NCI-H345 treated with DMSO at 0.1 percent for 48 hours (cell line): ENCODE data around the gene CNOT3.
"Not testable (repeated sequence)": the region's sequence is repeated elsewhere in the genome, so short reads cannot be mapped to it uniquely, and the experiment has no call there.

Source experiments
- DNase-seq: peaks from one replicate; lab custom pipeline; 2025; ENCODE audit not compliant: unreplicated experiment; lab: John Stamatoyannopoulos, UW

The CNOT3 gene

DNA sequence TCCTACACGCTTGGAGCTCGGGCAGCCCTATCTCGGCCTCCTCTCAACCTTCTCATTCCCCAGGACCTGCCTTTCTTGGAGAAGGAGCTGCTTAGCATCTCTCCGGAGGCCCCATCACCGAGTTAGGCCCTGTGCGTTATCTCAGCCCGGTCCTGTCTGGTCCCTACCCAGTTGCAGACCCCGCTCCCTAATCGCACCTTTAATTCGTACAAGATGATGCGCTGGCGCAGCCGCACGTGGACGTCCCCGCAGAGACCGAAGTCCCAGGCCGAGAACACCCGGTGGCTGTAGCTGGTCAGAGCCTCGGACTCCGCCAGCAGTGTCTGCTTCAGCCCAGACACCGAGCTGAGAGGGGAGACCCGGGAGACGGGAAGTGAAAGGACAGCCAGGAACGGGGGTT, 27.7 kb downstream of the CNOT3 start:
- DNase-seq, result no peak

DNA sequence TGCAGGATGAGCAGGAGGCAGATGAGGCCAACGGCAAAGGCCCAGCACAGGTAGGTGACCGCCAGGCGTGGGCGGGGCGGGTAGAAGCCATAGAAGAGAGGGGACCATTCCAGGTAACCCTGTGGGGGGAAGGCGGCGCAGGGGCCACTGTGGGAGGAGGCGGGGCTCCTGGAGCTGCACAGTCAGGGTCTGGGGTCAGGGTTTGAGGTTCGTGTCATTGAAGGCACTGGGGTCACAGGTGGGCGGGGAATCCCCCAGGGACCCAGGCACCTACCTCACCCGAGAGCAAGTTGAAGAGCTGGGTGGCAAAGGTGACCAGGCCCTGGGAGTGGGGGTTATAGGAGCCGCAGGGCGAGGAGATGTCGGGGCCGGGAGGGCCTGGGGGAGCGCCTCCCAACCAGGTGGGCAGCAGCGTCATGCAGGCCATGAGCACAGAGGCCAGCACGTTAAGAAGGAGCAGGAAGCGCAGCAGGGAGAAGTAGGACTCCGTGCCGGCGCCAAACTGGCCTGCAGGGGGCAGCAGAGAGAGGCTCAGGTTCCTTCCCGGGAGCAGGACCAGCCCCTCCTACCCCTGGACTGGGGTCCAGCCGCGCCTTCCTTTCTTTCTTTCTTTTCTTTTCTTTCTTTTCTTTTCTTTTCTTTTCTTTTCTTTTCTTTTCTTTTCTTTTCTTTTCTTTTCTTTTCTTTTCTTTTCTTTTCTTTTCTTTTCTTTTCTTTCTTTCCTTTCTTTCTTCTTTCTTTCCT, 30.8 kb downstream of the CNOT3 start:
- DNase-seq, result peak; percentile 10

- no peak for DNase-seq
These were observed 31.7 kb downstream of the CNOT3 start for GRCh38 chr19:54169149-54169740.

DNA sequence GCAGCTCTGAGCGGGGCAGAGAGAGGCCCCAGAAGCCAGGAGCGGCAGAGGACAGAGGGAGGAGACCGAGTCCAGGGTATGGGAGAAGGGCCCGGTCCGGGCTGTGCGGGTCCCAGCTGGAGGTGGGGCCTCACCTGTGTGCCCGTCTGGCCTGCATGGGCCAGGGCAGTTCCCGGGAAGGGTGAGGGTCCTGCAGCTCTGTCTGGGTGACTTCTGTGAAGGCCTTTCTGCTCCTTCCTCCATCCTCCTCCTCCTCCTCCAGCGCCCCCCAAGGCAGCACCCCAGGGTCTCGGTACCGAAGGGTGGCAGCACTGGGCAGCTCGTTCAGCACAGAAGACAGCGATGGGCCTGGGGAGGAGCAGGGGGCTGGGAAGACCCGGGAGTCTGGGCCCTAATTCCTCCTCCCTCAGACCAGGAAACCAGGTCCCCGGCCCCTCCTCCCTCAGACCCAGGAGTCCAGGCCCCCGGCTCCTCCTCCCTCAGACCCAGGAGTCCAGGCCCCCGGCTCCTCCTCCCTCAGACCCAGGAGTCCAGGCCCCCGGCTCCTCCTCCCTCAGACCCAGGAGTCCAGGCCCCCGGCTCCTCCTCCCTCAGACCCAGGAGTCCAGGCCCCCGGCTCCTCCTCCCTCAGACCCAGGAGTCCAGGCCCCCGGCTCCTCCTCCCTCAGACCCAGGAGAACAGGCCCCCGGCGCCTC, 34.3 kb downstream of the CNOT3 start:
- not testable (repeated sequence) for DNase-seq

- DNase-seq, result peak; percentile 60
These were observed 35.2 kb downstream of the CNOT3 start, which contains the start of gene TMC4 for GRCh38 chr19:54172471-54173358. Gene TMC4, minus strand, starts transcription at chr19:54173160. Its CDS starts 43 bp downstream, at chr19:54173117.

DNA sequence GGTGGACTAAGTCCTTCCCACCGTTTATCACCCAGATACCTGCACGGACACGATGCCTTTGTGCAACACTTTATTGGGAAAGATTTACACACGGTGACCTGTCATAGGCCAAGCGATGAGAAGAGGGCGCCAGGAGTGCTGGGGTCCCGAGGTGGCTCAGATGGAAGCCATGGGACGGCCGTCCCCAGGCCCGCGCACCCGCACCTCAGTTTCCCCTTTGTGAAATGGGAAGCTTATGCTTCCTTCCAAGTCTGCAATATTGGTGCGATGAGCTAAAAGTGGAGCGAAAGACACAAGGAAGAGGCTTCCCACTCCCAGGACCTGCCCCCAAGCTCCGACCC, 35.8 kb downstream of the CNOT3 start:
- DNase-seq, result no peak

GRCh38 chr19:54173951-54174834, 36.6 kb downstream of the CNOT3 start:
- DNase-seq, result no peak

DNA sequence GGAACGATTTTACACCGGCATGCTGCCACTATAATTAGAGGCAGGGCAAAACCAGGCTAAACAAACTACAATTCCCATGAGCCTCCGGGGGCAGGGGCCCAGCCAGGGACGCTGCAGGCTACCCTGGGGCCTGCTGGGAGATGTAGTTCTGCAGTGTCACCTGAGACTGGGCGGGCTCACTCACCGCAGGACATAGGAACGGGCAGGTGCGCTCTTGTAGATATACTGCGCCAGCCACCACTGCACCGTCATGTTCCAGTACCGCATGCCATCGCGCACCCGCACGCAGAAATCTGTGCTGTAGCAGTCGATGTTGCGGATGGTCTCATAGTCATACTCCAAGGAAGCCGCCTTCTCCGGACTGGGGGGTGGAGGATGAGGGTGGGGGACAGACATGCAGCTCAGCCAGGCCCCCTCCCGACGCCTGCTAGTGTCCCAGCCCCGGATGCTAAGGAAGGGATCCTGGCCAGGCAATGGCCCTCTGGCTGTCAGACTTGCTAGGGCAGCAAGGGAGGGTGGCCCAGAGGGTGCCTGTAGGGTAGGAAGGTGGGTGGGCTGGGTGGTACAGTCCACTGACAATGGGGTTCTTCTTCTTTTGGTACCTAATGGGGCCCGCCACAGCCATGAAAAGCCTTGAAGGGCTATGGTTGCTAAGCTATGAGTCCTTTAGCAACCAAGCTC, 41.2 kb downstream of the CNOT3 start:
- no peak for DNase-seq

DNA sequence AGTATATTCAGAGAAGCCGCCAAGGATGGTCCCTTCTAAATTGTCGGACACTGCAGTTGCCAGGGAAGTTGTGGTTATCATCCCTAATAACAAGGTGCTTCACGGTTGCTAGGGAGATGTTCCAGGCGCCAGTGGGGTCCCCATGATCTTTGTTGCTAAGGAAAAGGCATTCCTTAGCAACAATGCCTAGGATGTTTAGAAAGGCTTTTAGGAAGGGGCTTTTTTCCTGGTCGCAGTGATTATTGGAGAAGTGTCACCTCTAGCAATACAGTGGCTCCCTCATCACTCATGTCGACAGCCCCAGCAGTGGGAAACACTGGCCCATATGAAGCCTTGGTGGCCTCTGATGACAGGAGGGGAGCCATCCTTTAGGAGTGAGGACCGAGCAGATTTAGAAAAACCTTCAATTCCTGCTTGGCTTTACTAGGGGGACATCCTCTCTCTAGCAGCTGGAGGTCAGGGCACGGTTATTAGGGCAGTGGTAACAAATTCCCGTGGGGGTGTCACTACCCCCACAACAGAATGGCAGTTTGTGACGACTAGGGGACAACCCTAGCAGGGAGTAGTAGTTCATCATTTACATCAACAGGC, 41.8 kb downstream of the CNOT3 start:
- DNase-seq, result no peak

- DNase-seq, result no peak
These were observed 42.4 kb downstream of the CNOT3 start for GRCh38 chr19:54179921-54180461.

GRCh38 chr19:54180691-54181091, 43.1 kb downstream of the CNOT3 start:
- no peak for DNase-seq

DNA sequence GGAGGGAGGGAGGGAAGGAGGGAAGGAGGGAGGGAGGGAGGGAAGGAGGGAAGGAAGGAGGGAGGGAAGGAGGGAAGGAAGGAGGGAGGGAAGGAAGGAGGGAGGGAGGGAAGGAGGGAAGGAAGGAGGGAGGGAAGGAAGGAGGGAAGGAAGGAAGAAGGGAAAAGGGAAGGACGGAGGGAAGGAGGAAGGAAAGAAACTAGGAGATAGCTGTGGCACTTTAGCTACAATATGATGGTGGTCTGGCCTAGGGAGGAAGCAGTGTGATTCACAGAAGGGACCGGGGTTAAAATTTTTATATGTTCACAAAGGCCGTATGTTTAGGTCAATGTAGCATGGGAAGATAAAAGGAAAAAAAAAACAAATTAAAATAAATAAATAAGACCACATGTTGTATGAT, 44.3 kb downstream of the CNOT3 start:
- DNase-seq, result not testable (repeated sequence)

DNA sequence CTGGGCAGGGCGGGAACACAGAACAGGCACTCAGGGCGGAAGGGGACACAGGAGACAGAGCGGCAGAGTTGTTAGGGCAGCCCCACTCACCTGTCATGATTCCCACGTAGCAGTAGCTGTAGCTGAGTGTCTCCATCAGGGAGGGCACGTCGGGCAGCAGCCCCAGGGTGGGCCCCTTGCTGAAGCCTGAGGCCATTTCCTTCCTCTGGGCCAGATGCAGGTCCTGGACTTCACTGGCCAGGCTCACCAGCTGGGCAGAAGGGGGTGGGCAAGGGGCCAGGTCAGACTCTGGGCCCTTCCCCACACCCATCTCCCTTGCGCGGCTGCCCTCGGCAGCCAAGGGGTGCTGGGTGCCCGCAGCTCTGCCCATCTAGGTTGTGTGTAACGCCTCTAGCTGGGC, 45.9 kb downstream of the CNOT3 start:
- DNase-seq, result no peak

- DNase-seq, result no peak
These were observed 48.8 kb downstream of the CNOT3 start for GRCh38 chr19:54186351-54186750.

DNA sequence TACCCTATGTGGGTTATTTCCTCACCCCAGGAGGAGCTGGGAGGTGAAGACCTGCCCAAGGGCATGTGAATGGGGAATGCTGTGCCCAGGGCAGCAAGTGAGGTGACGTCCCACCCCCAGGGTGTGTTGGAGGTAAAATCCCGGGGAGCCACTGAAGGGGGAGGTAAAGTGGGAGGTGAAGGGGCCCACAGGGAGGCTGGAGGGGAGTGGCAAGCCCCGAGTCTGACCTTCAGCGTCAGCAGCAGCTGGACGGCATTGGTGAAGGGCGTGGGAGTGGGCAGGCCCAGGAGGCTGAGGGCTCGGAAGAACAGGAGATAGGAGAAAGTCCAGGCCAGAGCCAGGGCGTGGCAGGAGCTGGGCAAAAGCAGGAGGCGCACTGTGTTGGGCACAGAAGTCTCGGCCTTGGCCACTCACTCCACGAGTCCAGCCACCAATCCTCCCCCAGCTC, 49.4 kb downstream of the CNOT3 start:
- DNase-seq, result no peak

DNA sequence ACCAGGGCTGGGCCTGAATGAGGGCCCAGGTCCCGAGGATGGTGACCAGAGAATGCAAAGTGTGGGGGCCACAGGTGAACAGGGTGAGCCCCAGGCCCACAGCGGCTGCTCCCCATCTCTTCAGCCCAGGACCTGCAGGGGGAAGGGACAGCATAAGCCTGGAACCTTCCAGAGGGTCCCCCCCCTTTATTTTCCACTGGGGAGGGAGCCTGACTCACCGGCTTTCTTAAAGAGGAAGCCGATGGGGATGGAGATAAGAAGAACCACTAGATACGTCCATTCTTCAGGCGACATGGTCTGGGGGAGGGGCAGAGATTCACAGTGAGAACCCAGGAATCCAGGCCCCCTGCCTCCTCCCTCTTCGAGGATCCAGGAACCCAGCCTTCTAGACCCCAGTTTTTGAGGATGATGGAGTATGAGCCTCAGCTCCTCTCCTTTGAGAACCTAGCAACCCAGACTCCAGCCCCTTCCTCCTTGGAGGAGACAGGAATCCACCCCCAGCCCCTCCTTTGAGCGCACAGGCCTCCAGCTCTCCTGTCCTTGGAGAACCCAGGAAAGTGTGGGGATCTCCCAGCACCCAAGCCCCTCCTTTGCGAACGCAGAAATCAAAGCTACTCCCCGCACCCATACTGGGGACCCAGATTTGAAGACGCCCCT, 50.8 kb downstream of the CNOT3 start:
- DNase-seq, result no peak

GRCh38 chr19:54189145-54189734, 51.7 kb downstream of the CNOT3 start, which contains the start of gene MBOAT7:
Gene MBOAT7, minus strand, starts transcription at chr19:54189580. Its CDS starts 1,072 bp downstream, at chr19:54188508.
- DNase-seq, result peak; percentile 39
